ENCODE results near the gene ISG15. TPM values are rescaled to one million over a fixed set of nuclear protein-coding genes. Genes with fewer than 3 reads are reported as not detected.

The ISG15 gene
- total and polyA plus RNA-seq, 2 of the 13 experiments (the other 11 are each of a cell fraction or from before 2014, with no cell fraction given): 42.1 to 54.9 TPM

DNA sequence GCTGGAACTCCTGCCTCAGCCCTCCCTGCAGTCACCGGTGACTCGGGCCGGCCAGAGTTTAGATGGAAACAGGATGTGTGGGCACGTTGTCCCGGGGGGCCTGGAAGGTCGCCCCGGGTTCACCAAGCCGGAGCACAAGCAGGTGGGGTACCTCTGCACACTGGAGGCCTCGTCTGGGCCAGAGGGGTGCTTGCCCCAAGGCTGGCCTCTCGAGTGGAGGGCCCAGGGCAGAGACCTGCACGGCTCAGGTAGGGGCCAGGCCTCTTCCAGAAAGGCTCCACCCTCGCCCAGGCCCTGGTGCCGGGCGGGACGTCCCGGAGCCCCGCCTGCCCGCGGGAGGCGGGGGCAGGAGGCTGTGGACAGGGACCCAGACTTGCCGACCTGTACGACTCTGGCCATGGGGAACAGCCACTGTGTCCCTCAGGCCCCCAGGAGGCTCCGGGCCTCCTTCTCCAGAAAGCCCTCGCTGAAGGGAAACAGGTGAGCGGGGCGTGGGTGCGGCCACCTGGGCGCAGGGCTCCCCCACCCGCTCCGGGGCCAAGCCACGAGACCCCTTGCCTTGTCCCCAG lies 47.1 kb upstream of the ISG15 start, which contains the start of gene PLEKHN1 (continued):
- TF ChIP-seq REST (IDR thresholded peaks at IDR 0.05; ENCODE audit: borderline replicate concordance in 1 of 2, low read depth in 1 of 2, low read length in 2 of 2): no peak
- no peak for TF ChIP-seq FOXC1 (CRISPR knock-in tag; IDR thresholded peaks at IDR 0.05; ENCODE audit: borderline replicate concordance)
- no peak for TF ChIP-seq ZBTB43 (CRISPR knock-in tag; conservative IDR thresholded peaks at IDR 0.05)
- TF ChIP-seq PAF1 (CRISPR knock-in tag; IDR thresholded peaks at IDR 0.05): no peak
- no peak for TF ChIP-seq MTF2 (CRISPR knock-in tag; IDR thresholded peaks at IDR 0.05; ENCODE audit: borderline replicate concordance)
- TF ChIP-seq ZNF720 (CRISPR knock-in tag; IDR thresholded peaks at IDR 0.05): no peak
- no peak for TF ChIP-seq HMG20B (CRISPR knock-in tag; conservative IDR thresholded peaks at IDR 0.05)
- no peak for TF ChIP-seq PPARG (CRISPR knock-in tag; conservative IDR thresholded peaks at IDR 0.05)
- 0 out of 2 replicates have a peak, but pooled peaks have one; percentile 16 for TF ChIP-seq ZFP37 (CRISPR knock-in tag; IDR thresholded peaks at IDR 0.05; ENCODE audit: borderline replicate concordance)
- no peak for TF ChIP-seq EZH2 (conservative IDR thresholded peaks at IDR 0.05; ENCODE audit: low read depth, low read length)
- no peak for TF ChIP-seq RFXANK (CRISPR knock-in tag; IDR thresholded peaks at IDR 0.05)
- no peak for TF ChIP-seq TFDP2 (CRISPR knock-in tag; IDR thresholded peaks at IDR 0.05)
- TF ChIP-seq MAZ (IDR thresholded peaks at IDR 0.05; ENCODE audit: borderline replicate concordance, low read depth, low read length): no peak
- TF ChIP-seq MAZ (CRISPR knock-in tag; IDR thresholded peaks at IDR 0.05; ENCODE audit: low read depth): 0 out of 2 replicates have a peak, but pooled peaks have one; percentile 33
- TF ChIP-seq NFRKB (IDR thresholded peaks at IDR 0.05): no peak
- no peak for TF ChIP-seq SMAD3 (CRISPR knock-in tag; IDR thresholded peaks at IDR 0.05)
- TF ChIP-seq SNAPC4 (CRISPR knock-in tag; IDR thresholded peaks at IDR 0.05): peak; percentile 34; the same call in 1 of the 2 replicates

All from HepG2 (cell line).